IPS-NIHi11 (cell line): ENCODE results near the gene GOLGA8Q.
"Not testable (repeated sequence)": the region's sequence is repeated elsewhere in the genome, so short reads cannot be mapped to it uniquely, and the experiment has no call there.

ENCODE experiments used
- DNase-seq: peaks from one replicate; pipeline ENCODE4 v3.0.0; 2012; ENCODE audit warnings: mixed read lengths, low spot score

The GOLGA8Q gene, protein sequence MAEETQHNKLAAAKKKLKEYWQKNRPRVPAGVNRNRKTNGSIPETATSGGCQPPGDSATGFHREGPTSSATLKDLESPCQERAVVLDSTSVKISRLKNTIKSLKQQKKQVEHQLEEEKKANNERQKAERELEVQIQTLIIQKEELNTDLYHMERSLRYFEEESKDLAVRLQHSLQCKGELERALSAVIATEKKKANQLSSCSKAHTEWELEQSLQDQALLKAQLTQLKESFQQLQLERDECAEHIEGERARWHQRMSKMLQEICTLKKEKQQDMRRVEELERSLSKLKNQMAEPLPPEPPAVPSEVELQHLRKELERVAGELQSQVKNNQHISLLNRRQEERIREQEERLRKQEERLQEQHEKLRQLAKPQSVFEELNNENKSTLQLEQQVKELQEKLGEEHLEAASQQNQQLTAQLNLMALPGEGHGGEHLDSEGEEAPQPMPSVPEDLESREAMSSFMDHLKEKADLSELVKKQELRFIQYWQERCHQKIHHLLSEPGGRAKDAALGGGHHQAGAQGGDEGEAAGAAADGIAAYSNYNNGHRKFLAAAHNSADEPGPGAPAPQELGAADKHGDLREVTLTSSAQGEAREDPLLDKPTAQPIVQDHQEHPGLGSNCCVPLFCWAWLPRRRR

DNA sequence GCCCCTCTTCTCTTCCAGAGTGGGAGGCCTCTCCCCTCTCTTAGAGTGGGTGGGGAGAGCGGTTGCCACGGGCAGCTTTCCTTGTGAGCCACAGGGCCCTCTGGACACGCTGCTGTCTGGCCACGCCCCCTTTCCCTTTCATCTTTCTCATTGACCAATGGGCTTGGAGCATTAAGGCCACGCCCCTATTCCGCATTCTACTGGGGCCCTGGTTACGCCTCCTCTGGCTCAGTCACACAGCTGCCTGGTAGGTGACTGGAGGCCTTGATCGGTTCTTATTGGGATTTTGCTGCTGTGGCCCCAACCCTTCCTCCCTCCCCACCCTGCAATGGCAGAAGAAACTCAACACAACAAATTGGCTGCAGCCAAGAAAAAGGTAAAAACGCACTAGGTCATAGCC lies at the start of gene GOLGA8Q:
Gene GOLGA8Q, plus strand, starts transcription at position 301 of the 400 bp plus-strand sequence. Its CDS starts 28 bp downstream, at position 329.
- not testable (repeated sequence) for DNase-seq

DNA sequence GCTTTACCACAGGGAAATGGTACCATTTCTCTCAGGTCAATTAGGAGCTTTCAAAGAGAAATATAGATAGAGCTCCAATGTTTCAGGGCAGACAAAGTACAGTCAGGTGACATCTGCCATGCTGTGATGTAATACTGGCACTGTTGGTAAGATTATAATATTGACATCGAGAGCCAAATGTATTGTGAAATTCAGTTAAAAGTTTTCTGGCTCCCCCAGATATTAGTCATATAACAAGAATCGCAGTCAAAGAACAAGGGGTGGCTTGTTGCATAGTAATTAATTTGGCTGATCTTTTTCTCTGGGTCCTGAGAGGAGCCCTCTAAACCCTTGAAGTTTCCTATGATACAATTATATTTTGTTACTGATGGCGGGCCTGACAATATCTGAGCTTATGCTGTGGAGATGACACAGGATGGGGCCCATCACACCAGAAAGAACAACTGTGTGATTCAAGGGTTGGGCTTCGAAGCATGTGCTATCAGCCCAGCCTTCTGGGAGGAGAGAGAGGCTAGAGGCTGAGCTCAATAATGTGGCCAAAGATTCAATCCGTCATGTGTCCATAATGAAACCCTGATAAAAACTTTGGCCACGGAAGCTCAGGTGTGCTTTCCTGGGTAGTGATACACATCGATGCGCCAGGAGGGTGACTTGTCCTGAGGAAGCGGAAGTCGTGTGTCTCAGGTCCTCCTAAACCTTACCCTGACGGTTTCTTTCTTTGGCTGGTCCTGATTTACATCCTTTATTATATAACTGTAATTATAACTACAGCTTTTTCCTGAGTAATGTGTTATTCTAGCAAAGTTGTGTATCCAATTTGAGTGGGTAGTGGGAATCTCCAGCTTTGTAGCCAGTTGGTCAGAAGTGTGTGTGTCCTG lies 48.7 kb upstream of the GOLGA8Q start:
- DNase-seq: not testable (repeated sequence)

DNA sequence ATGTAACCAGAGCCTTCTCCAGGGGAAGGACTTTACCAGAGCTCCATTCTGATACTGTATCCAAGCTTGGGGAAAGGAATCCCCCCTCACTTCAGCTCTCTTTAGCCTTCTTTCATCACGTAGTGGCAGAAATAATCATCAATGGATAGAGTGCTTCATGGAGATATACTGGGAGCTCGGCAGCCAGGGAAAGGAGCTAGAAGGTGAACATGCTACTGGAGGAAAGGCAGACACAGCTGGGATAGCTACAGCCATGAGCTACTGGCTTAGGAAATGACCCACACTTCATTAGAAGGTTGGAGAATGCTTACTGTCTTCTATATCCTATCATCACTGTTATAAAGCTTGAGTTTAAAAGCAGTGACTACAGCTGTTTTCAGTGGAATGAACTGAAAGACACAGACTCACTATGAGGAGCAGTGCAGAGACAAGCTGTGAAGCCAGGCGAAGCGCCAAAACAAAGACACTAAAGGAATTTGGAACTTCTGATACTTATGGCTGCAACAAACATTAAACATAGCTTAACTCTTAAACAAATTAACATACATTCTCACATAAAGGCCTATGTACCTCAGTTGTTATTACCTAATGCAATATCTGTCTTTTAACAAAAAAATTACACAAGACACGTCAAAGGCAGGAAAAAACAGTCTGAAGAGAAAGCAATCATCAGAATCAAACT lies 47.5 kb upstream of the GOLGA8Q start:
- not testable (repeated sequence) for DNase-seq

DNA sequence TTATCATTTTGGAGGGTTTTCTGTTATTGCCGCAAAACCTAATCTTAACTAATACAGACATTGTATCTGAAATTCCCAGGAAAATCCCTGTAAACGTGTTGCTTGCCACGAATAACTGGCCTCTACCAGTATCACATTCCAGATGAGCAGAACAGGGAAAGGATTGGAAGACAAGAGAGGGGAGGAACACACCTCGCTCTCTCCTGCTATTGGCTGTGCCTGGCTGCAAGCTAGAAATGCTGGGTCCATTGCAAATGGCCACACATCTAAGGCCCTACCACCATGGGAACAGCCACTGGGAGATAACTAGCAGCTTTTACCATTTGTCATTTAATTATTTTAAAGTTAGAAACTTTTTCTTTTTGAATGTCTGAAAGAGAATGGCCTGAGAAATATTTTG lies 37.3 kb upstream of the GOLGA8Q start:
- not testable (repeated sequence) for DNase-seq

DNA sequence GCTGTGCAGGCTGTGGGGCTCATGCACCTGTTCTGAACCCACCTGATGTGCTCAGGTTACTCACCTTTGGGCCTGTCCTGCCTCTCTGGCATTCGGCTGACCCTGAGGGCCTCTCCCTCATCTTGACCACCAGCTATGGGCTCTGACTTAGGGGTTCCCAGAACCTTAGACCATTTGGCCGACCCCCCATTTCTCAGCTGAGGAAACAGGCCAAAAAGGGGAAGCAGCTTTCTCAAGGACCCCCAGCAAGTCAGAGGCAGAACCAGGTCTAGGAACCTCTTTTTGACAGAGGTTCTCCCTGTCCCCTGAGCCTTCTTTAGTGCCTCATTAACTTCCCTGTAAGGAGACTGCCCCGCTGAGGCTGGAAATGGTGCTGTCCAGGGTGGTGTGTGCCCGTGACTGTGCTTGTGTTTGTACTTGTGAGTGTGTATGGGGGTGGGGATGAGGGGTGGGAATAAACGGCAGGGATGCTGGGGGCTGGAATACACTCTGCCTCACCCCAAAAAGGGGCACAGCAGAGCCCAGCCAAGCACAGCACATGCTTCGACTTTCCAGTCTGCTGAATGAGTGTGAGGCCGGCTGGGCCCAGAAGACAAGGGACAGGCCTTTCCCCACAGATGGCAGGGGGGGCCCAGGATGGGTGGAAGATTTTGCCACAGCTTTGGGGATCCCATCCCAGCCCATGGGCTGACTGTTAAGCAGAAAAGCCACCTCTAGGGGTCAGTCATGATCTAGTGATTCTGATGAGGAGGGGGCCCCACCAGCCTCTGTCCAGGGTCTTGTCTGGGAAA lies 28.2 kb upstream of the GOLGA8Q start:
- DNase-seq: not testable (repeated sequence)

DNA sequence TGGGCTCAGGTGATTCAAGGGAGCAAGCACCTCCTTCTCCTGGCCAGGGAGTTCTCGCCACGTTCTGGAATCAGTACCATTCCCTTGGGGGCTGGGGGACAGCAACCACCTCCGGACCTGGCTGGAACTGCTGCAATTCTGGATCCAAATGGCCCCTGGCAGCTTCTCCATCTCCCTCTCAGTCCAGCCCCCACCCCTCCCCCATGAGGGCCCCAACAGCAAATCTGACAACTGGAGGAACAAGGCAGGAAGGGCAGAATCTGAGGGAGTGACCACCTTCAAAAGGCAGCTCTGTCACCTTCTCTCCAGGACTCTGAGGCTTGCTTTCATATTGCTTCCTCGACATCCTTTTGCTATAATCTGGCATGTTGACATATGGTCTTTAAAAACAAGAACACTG lies 25.9 kb upstream of the GOLGA8Q start:
- not testable (repeated sequence) for DNase-seq

DNA sequence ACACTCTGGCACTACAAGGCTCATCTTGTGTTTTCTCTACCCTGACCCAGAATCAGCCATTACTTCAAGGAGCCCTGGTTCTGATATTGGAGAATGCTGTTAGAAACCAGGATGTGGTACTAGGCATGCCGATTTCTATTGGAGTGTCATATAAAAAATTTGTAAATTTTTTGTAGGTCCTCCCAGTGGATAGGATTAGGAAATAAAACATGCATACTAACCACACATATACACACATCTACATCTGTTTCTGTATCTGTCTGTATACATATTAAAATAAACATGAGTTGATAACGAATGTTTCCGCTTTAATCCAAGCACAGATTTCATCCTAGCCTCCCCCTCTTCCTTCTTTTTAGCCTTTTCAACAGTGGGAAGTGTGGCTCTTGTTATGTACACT lies 22.8 kb upstream of the GOLGA8Q start:
- not testable (repeated sequence) for DNase-seq

DNA sequence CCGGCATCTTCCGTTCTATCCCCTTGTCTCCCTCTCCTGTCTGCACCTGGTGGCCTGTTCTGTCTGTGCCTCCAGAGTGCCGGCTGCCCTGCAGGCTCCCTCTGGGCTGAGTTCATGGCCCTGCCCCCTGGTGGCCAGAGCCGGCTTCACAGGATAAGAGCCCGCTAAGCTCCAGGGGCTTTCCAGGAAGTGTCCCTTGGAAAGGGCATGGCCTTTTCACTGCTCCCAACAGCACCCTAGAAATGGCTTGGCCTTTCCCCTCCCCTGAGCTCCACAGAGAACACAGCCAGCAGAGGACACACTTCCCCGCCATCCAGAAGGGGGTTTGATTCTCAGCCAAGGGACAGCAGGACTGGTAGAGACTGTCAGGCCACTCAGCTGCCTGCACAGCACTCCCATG lies 15.1 kb downstream of the GOLGA8Q start:
- DNase-seq: not testable (repeated sequence)

DNA sequence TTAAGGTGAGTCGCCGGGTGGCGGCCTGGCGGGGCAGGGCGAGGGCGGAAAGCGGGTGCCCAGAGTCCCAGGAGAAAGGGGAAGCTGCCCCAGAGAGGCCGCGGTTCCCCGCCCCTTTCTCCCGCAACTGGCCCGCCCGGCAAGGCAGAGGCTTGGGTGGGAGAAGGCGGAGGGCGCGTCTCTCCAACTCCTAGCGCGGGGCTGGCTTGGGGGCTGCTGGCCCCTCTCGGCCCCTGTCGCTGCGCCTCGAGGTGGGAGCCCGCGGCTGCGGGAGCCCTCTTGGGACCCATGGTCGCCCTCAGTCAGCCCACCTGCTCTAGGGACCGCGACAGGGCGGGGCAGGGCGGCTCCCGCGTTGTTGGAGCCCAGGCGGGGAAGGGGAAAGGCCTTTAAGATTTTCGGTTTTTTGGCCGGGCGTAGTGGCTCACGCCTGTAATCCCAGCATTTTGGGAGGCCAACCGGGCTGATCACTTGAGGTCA lies 21.2 kb downstream of the GOLGA8Q start:
- DNase-seq: not testable (repeated sequence)

DNA sequence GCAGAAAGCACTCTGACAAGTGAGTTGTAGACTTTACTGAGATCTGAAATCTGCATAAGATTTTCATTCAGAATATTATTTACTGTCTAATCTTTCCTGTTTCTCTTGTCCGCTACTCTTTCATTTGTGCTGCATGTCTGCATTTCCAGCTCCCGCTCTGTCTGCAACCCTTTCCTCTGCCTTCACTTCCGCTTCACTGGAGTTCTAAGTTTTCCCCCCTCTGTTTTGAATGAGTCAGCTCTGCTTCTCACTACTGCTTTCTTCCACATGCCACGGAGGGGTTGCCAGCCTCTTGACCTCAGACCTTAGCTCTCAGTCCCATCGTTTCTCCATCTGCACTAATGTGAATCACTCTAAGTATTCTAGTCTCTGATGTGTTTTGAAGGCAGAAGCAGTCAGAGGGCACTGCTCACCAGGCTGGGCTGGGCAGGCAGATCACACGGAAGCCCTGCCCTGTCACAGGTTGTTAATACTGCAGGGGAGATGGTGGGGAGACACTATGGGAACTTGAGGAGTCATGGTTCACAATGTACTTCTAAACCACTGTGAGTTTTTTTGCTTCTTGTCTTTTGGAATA lies 27.6 kb downstream of the GOLGA8Q start:
- DNase-seq: not testable (repeated sequence)

DNA sequence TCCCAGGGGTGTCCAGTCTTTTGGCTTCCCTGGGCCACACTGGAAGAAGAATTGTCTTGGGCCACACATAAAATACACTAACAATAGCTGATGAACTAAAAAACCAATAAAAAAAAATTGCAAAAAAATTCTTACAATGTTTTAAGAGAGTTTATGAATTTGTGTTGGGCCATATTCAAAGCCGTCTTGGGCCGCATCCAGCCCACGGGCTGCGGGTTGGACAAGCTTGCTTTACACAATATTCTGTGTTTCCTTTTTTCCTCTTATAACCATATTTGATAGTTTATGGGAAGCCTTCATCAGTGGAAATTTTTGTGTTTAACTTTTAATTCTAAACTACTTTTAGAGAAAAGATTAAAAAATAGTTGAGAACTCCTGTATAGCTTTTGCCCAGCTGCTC lies 28.9 kb downstream of the GOLGA8Q start:
- DNase-seq: not testable (repeated sequence)

DNA sequence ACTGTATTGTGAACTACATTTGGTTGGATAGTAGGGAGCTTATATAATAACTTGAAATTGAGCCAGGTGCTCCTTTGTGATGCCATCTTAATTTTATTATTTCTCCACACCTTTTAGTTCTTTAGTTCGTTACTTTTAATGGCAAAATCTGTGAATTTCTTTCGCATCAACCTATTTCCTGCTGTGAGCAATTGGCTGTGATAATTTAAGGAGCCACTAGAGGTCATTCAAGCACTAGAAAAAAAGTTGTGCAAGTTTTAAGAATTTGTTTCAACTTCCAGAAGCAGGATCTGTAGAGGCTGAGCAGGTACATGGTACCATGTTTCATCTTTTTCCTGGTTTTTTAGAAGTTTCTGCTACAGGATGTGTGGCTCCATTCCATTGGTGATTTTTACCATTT lies 47.1 kb downstream of the GOLGA8Q start:
- DNase-seq: not testable (repeated sequence)

DNA sequence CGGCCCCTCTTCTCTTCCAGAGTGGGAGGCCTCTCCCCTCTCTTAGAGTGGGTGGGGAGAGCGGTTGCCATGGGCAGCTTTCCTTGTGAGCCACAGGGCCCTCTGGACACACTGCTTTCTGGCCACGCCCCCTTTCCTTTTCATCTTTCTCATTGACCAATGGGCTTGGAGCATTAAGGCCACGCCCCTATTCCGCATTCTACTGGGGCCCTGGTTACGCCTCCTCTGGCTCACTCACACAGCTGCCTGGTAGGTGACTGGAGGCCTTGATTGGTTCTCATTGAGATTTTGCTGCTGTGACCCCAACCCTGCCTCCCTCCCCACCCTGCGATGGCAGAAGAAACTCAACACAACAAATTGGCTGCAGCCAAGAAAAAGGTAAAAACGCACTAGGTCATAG lies 51.9 kb downstream of the GOLGA8Q start, which contains the start of gene GOLGA8H:
Gene GOLGA8H, plus strand, starts transcription at position 233 of the 400 bp plus-strand sequence. Its CDS starts 98 bp downstream, at position 331.
- DNase-seq: not testable (repeated sequence)
